H9 (cell line): ENCODE results near the gene IGF2R. TPM values are rescaled to one million over a fixed set of nuclear protein-coding genes. Genes with fewer than 3 reads are reported as not detected.

ENCODE experiments used
- DNase-seq: peaks from one replicate; pipeline ENCODE4 v3.0.0-alpha.2; 2017
- H2AFZ ChIP-seq: one replicate; pipeline ENCODE4 v1.6.1; 2013; ENCODE audit warnings: mild to moderate bottlenecking, low read length, control low read depth, moderate library complexity
- H2AK5ac ChIP-seq: 2 replicates; pipeline ENCODE4 v1.6.1; 2013; ENCODE audit warnings: low read length, control low read depth, mixed read lengths; ENCODE audit not compliant: insufficient read length
- H2BK120ac ChIP-seq: one replicate; pipeline ENCODE4 v1.6.1; 2013; ENCODE audit warnings: low read depth, mild to moderate bottlenecking, low read length, control low read depth, inconsistent platforms; ENCODE audit not compliant: poor library complexity, severe bottlenecking
- H2BK12ac ChIP-seq: 2 replicates; pipeline ENCODE4 v1.6.1; 2013; ENCODE audit warnings: low read length, control low read depth, mixed read lengths, low read depth; ENCODE audit not compliant: insufficient read length
- H2BK15ac ChIP-seq: 2 replicates; pipeline ENCODE4 v1.6.1; 2013; ENCODE audit warnings: low read depth, low read length, control low read depth
- H2BK20ac ChIP-seq: one replicate; pipeline ENCODE4 v1.6.1; 2013; ENCODE audit warnings: low read depth, mild to moderate bottlenecking, low read length, control low read depth, inconsistent platforms; ENCODE audit not compliant: poor library complexity, severe bottlenecking
- H2BK5ac ChIP-seq: 2 replicates; pipeline ENCODE4 v1.6.1; 2013; ENCODE audit warnings: low read length, control low read depth, mixed read lengths; ENCODE audit not compliant: insufficient read length
- H3K14ac ChIP-seq: 2 replicates; pipeline ENCODE4 v1.6.1; 2013; ENCODE audit warnings: low read length, control low read depth; ENCODE audit not compliant: insufficient read depth
- H3K18ac ChIP-seq: 2 replicates; pipeline ENCODE4 v1.6.1; 2013; ENCODE audit warnings: low read depth, mild to moderate bottlenecking, mixed read lengths, low read length, control low read depth; ENCODE audit not compliant: insufficient read length
- H3K23ac ChIP-seq: 2 replicates; pipeline ENCODE4 v1.6.1; 2013; ENCODE audit warnings: low read length, control low read depth, mixed read lengths, low read depth; ENCODE audit not compliant: insufficient read length
- H3K23me2 ChIP-seq: 2 replicates; pipeline ENCODE4 v1.6.1; 2013; ENCODE audit warnings: low read depth, mild to moderate bottlenecking, mixed read lengths, low read length, control low read depth; ENCODE audit not compliant: insufficient read length, poor library complexity, severe bottlenecking
- H3K27ac ChIP-seq: 2 replicates; pipeline ENCODE4 v1.5.1; 2013; ENCODE audit warnings: low read length, control low read depth, mixed read lengths, low read depth; ENCODE audit not compliant: insufficient read length
- H3K27me3 ChIP-seq: 2 replicates; pipeline ENCODE4 v1.6.1; 2013; ENCODE audit warnings: low read length, control low read depth, inconsistent platforms; ENCODE audit not compliant: insufficient read depth
- H3K4ac ChIP-seq: 2 replicates; pipeline ENCODE4 v1.6.1; 2013; ENCODE audit warnings: low read depth, mild to moderate bottlenecking, control low read depth, inconsistent platforms, low read length, moderate library complexity
- H3K4me1 ChIP-seq: 2 replicates; pipeline ENCODE4 v1.6.1; 2013; ENCODE audit warnings: low read length, control low read depth, inconsistent platforms; ENCODE audit not compliant: insufficient read depth
- H3K4me2 ChIP-seq: 2 replicates; pipeline ENCODE4 v1.6.1; 2013; ENCODE audit warnings: low read length, control low read depth, mixed read lengths; ENCODE audit not compliant: insufficient read length, insufficient read depth
- H3K56ac ChIP-seq: 2 replicates; pipeline ENCODE4 v1.6.1; 2013; ENCODE audit warnings: low read depth, mild to moderate bottlenecking, mixed read lengths, low read length, control low read depth; ENCODE audit not compliant: insufficient read length
- H3K79me1 ChIP-seq: 2 replicates; pipeline ENCODE4 v1.6.1; 2013; ENCODE audit warnings: low read depth, mild to moderate bottlenecking, moderate library complexity, low read length, control low read depth, inconsistent platforms; ENCODE audit not compliant: insufficient read depth, poor library complexity, severe bottlenecking
- H3K79me2 ChIP-seq: 2 replicates; pipeline ENCODE4 v1.6.1; 2013; ENCODE audit warnings: low read length, control low read depth, inconsistent platforms; ENCODE audit not compliant: insufficient read depth
- H3K9ac ChIP-seq: 2 replicates; pipeline ENCODE4 v1.6.1; 2013; ENCODE audit warnings: low read length, control low read depth, mixed read lengths; ENCODE audit not compliant: insufficient read length; ENCODE audit errors: extremely low read depth
- H3K9me3 ChIP-seq: one replicate; pipeline ENCODE4 v1.6.1; 2013; ENCODE audit warnings: low read depth, low read length, inconsistent platforms; ENCODE audit not compliant: control insufficient read depth
- H3T11ph ChIP-seq: one replicate; pipeline ENCODE4 v1.6.1; 2013; ENCODE audit warnings: mild to moderate bottlenecking, low read length, control low read depth, inconsistent platforms
- H4K20me1 ChIP-seq: one replicate; pipeline ENCODE4 v1.6.1; 2013; ENCODE audit not compliant: control insufficient read depth, insufficient read length, insufficient read depth
- H4K5ac ChIP-seq: 2 replicates; pipeline ENCODE4 v1.6.1; 2013; ENCODE audit warnings: low read depth, mild to moderate bottlenecking, mixed read lengths, low read length, control low read depth; ENCODE audit not compliant: insufficient read length
- H4K8ac ChIP-seq: replicated peaks from 2 replicates; pipeline ENCODE4 v1.6.1; 2013; ENCODE audit warnings: low read length, control low read depth, mixed read lengths, low read depth; ENCODE audit not compliant: insufficient read length
- H4K91ac ChIP-seq: 2 replicates; pipeline ENCODE4 v1.6.1; 2013; ENCODE audit warnings: low read depth, mild to moderate bottlenecking, moderate library complexity, mixed read lengths, low read length, control low read depth; ENCODE audit not compliant: insufficient read length
- H3K27ac Mint-ChIP-seq, 3 experiments: 2 replicates in 2 of 3; 3 replicates in 1 of 3; pipeline ENCODE4 v1.8.0; 2020 to 2021; ENCODE audit warnings: mixed read lengths in 3 of 3, mild to moderate bottlenecking in 1 of 3, moderate library complexity in 1 of 3
- H3K27me3 Mint-ChIP-seq: 2 replicates; pipeline ENCODE4 v1.8.0; 2021; ENCODE audit warnings: low read depth, mild to moderate bottlenecking, moderate library complexity, mixed read lengths
- H3K36me3 Mint-ChIP-seq, 3 experiments: 2 replicates in 2 of 3; 3 replicates in 1 of 3; pipeline ENCODE4 v1.8.0; 2020 to 2021; ENCODE audit warnings: low read depth in 3 of 3, mixed read lengths in 3 of 3; ENCODE audit not compliant: insufficient read depth in 1 of 3
- H3K4me1 Mint-ChIP-seq, 2 experiments: 2 replicates each; pipeline ENCODE4 v1.8.0; 2020; ENCODE audit warnings: mixed read lengths in 2 of 2
- H3K4me3 Mint-ChIP-seq, 2 experiments: 2 replicates in 1 of 2; 3 replicates in 1 of 2; pipeline ENCODE4 v1.8.0; 2020 to 2021; ENCODE audit warnings: mild to moderate bottlenecking in 2 of 2, mixed read lengths in 2 of 2, moderate library complexity in 1 of 2
- H3K9me3 Mint-ChIP-seq, 2 experiments: 2 replicates in 1 of 2; 3 replicates in 1 of 2; pipeline ENCODE4 v1.8.0; 2020; ENCODE audit warnings: mild to moderate bottlenecking in 2 of 2, mixed read lengths in 2 of 2, moderate library complexity in 1 of 2
- WGBS: extraction: QIAGEN DNeasy Blood & Tissue Kit; methylation state at CpG from one replicate; pipeline ENCODE4 v1.1.7; 2013; ENCODE audit warnings: missing lambda C conversion rate, low lambda C conversion rate, mixed read lengths; ENCODE audit not compliant: insufficient read length; ENCODE audit errors: extremely low coverage; 5-methylcytosine and 5-hydroxymethylcytosine counted together
- total RNA-seq: library from RNA; stranded (reverse); gene quantifications from 2 replicates; pipeline ENCODE4 v1.2.1, GENCODE V29; 2021
- TF ChIP-seq, protein P1 (sequence below): fragments of 200-600 bp; sonication (generic); conservative IDR thresholded peaks from 3 replicates; pipeline ENCODE4 v1.8.0; 2021; ENCODE audit warnings: antibody characterized with exemption, mild to moderate bottlenecking

IGF2R gene
- total RNA-seq, 1 experiment from 2014 or later = 66.7 TPM

DNA sequence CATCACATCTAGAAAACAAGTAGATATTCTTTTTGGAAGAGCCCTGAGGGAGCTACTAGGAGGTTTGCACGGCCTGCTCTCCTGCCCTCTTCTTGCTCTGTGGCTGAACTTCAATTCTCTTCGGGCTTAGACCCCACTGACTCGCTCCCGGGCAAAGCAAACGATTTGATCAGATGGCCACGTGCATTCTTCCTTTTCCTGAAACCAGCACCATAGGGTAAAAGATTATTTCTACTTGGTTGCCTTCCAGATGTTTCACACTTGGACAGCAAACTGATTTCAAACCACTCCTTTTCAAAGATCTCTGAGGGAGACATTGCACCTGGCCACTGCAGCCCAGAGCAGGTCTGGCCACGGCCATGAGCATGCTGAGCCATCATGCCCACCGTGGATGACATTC, 152.7 kb downstream of the IGF2R start, which contains the start of gene SLC22A1:
TSS of gene SLC22A1 (plus strand) at position 258 of the 400 bp plus-strand sequence. CDS start at position 379, 121 bp downstream.
- TF ChIP-seq, protein P1, sequence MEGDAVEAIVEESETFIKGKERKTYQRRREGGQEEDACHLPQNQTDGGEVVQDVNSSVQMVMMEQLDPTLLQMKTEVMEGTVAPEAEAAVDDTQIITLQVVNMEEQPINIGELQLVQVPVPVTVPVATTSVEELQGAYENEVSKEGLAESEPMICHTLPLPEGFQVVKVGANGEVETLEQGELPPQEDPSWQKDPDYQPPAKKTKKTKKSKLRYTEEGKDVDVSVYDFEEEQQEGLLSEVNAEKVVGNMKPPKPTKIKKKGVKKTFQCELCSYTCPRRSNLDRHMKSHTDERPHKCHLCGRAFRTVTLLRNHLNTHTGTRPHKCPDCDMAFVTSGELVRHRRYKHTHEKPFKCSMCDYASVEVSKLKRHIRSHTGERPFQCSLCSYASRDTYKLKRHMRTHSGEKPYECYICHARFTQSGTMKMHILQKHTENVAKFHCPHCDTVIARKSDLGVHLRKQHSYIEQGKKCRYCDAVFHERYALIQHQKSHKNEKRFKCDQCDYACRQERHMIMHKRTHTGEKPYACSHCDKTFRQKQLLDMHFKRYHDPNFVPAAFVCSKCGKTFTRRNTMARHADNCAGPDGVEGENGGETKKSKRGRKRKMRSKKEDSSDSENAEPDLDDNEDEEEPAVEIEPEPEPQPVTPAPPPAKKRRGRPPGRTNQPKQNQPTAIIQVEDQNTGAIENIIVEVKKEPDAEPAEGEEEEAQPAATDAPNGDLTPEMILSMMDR = no peak
- Histone ChIP-seq H4K91ac (no peak within 1 kb of the TSS), H3K27me3 (no peaks in the 10 kb centered on the region), H3K56ac (no peak within 1 kb of the TSS), H4K8ac (no peak within 1 kb of the TSS), H2BK5ac (no peak within 1 kb of the TSS), H2BK120ac (no peak within 1 kb of the TSS), H2AFZ (no peak within 1 kb of the TSS), H3K23ac (no peak within 1 kb of the TSS), H3K9me3 (peaks cover 14% of the 10 kb centered on the region), H3K4ac (no peak within 1 kb of the TSS), H2AK5ac (no peak within 1 kb of the TSS), H3K14ac (no peak within 1 kb of the TSS; the same call in 1 of the 2 replicates), H2BK12ac (no peak within 1 kb of the TSS), H3T11ph (no peak within 1 kb of the TSS), H3K79me1 (no peaks in the 10 kb centered on the region), H3K4me1 (no peaks in the 10 kb centered on the region), H3K9ac (no peak within 1 kb of the TSS), H3K27ac (no peak within 1 kb of the TSS), H3K79me2 (no peaks in the 10 kb centered on the region), H3K4me2 (no peak within 1 kb of the TSS), H4K5ac (no peak within 1 kb of the TSS), H3K23me2 (no peaks in the 10 kb centered on the region), H3K18ac (no peak within 1 kb of the TSS), H2BK15ac (no peak within 1 kb of the TSS), H4K20me1 (no peaks in the 10 kb centered on the region), H2BK20ac (no peak within 1 kb of the TSS)
- H3K36me3 Mint-ChIP-seq = peaks cover 17 to 24% (median 20%) of the 10 kb centered on the region in 3 experiments
- H3K4me3 Mint-ChIP-seq = no peak within 1 kb of the TSS
- peaks cover 20 to 21% of the 10 kb centered on the region in 2 experiments; a peak in 4 of 5 replicates for H3K9me3 Mint-ChIP-seq
- DNase-seq = peak; percentile 16
- H3K4me1 Mint-ChIP-seq = no peaks in the 10 kb centered on the region
- H3K27ac Mint-ChIP-seq = peak within 1 kb of the TSS in 2 of 3 experiments; percentile 40 to 93; a peak in 3 of 7 replicates
- WGBS = no CpG with 5 or more reads among the region's 8 CpGs
- H3K27me3 Mint-ChIP-seq = no peaks in the 10 kb centered on the region; the same call in 1 of the 2 replicates
